ENCODE measurements around the gene UNK. TPM values are rescaled to one million over a fixed set of nuclear protein-coding genes. Genes with fewer than 3 reads are reported as not detected.

Gene UNK
- total RNA-seq, 6 donors from 2014 or later: 22.4 to 97.4 (median 31.4) TPM

DNA sequence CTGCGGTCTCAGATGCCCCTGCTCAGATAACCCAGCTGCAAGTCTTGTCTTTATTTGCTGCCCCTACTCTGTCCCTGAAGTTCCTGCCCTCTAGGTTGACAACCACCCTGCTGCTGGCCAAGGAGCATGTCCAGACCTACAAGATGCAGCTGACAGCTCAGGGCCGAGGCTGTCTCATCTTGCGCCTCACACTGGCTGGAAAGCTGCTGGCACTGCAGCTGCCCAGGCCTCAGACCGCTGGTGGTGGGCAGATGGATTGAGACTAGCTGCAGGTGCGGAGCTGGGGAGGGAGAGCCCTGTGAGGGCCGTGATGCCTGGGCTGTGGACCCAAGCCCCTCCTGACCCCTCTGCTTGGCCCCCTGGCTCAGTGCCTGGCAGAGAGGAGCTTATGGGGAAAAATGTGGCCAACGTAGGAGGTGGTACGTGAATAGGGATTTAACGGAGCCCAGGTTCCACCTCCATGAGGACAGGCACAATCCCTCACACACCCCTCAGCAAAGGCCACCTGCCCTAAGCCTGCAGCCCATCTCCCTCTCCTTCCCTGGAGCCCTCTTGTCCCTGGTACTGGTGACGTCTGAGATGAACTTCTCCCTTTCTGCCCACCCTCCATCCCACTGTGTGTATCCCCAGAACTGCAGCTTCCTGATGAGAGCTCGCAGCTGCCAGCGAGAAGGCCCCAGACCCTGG lies 11.3 kb upstream of the UNK start:
- H3K4me1 ChIP-seq: peaks cover 25 to 40% (median 27%) of the 10 kb centered on the region in 4 donors
- 85 to 89% methylated on average over 12 of the region's 12 CpGs for WGBS, 2 donors
- H3K27me3 ChIP-seq: no peaks in the 10 kb centered on the region
- no peak for TF ChIP-seq EP300 (IDR thresholded peaks at IDR 0.05)
- TF ChIP-seq POLR2A (IDR thresholded peaks at IDR 0.05): no peak
- TF ChIP-seq, protein P1, sequence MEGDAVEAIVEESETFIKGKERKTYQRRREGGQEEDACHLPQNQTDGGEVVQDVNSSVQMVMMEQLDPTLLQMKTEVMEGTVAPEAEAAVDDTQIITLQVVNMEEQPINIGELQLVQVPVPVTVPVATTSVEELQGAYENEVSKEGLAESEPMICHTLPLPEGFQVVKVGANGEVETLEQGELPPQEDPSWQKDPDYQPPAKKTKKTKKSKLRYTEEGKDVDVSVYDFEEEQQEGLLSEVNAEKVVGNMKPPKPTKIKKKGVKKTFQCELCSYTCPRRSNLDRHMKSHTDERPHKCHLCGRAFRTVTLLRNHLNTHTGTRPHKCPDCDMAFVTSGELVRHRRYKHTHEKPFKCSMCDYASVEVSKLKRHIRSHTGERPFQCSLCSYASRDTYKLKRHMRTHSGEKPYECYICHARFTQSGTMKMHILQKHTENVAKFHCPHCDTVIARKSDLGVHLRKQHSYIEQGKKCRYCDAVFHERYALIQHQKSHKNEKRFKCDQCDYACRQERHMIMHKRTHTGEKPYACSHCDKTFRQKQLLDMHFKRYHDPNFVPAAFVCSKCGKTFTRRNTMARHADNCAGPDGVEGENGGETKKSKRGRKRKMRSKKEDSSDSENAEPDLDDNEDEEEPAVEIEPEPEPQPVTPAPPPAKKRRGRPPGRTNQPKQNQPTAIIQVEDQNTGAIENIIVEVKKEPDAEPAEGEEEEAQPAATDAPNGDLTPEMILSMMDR (IDR thresholded peaks at IDR 0.05): no peak
- TF ChIP-seq POLR2AphosphoS5 (IDR thresholded peaks at IDR 0.05): no peak
- no peaks in the 10 kb centered on the region for H3K9me3 ChIP-seq
- H3K27ac ChIP-seq: peak overlapping the region in 1 of 4 donors; percentile 27
- peak in 1 of 2 donors; percentile 68 for DNase-seq
- peaks cover 6 to 44% (median 13%) of the 10 kb centered on the region in 4 donors for H3K36me3 ChIP-seq
- H3K4me3 ChIP-seq: no peak overlapping the region
- no peak for ATAC-seq (ENCODE audit: low FRiP score in 2 of 2)

DNA sequence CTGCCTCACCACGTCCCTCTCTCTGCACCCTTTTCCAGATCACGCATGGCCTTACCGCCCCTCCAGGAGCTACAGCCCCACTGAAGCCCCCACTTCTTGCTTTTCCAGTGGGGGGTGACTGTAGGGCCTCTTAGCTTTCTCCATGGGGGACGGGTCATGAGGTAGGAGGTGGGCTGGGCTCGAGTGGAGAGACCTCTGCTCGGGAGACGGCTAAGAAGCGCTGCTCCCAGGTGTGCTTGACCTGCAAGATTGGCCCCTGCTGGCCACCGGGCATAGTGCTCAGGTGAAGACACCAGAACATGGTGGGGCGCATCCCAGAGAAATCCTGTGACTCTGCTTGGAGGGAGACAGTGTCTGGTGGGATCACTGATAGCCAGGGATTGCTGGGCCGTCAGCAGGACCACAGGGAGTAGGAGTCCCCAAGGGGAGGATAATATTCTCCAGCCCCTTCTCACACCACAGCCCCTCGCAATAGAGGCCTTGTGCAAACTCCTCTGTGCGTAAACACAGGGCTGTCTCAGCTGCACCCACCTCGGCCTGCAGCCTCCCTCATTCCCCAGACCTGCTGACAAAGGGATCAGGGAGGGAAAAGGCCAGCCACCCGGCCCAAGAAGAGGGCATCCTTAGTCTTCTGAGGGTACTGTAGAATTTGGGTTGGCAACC lies 10.7 kb upstream of the UNK start:
- peak in 1 of 2 donors; percentile 2 for ATAC-seq (ENCODE audit: low FRiP score in 2 of 2)
- Histone ChIP-seq H3K4me1 (peaks cover 25 to 40% (median 27%) of the 10 kb centered on the region in 4 donors), H3K27me3 (no peaks in the 10 kb centered on the region), H3K9me3 (no peaks in the 10 kb centered on the region), H3K4me3 (no peak overlapping the region), H3K27ac (peak overlapping the region in 2 of 4 donors; percentile 60 to 99), H3K36me3 (peaks cover 11 to 50% (median 19%) of the 10 kb centered on the region in 4 donors)
- WGBS, 2 donors: 88% methylated on average over 11 to 15 of the region's 15 CpGs
- TF ChIP-seq, protein P1 (IDR thresholded peaks at IDR 0.05): peak in 1 of 6 experiments; percentile 38
- TF ChIP-seq POLR2A (IDR thresholded peaks at IDR 0.05): no peak
- no peak for TF ChIP-seq EP300 (IDR thresholded peaks at IDR 0.05)
- TF ChIP-seq POLR2AphosphoS5 (IDR thresholded peaks at IDR 0.05): no peak
- no peak for DNase-seq

- 84 to 87% methylated on average over 4 of the region's 4 CpGs for WGBS, 2 donors
- TF ChIP-seq EP300 (IDR thresholded peaks at IDR 0.05) (no peak), POLR2A (IDR thresholded peaks at IDR 0.05) (no peak), POLR2AphosphoS5 (IDR thresholded peaks at IDR 0.05) (no peak)
- TF ChIP-seq, protein P1 (IDR thresholded peaks at IDR 0.05): no peak
- Histone ChIP-seq H3K9me3 (no peaks in the 10 kb centered on the region), H3K36me3 (peaks cover 11 to 52% (median 20%) of the 10 kb centered on the region in 4 donors), H3K4me3 (no peak overlapping the region), H3K4me1 (peaks cover 25 to 36% (median 27%) of the 10 kb centered on the region in 4 donors), H3K27me3 (no peaks in the 10 kb centered on the region), H3K27ac (peak overlapping the region in 2 of 4 donors; percentile 60 to 99)
- ATAC-seq (ENCODE audit: low FRiP score in 2 of 2): peak in 1 of 2 donors; percentile 52
- peak in 1 of 2 donors; percentile 21 for DNase-seq
Measured at GRCh38 chr17:75774471-75774990, 10.1 kb upstream of the UNK start.

DNA sequence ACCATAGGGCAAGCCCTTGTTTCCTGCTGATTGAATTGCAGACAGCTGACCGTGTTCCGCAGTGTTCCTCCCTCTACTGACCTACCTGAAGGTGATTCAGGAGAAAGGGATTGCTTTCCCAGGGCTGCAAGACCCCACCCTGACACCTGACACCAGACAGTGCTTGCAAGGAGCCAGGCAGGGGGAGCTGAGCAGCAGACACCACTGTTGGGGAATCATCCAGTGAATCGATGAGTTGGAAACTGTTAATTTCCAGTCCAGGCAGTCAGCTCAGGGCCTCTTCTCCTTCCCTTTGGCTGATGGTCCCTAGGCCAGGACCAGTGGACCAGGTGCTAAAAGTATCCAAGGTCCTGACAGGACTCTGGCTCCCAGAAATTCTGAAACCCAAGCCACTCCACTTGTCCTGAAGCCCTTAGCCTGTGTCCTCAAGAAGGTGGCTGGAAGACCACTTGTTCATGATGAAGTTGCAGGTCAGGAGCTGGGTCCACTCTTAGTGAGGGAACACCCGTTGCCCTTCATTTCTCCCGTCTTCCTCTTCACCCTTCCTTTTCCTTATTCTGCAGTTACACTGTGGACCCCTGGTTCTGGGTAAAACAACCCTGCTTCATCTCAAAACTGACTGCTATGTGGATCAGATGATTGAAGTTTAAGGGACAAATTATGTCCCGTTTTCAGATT lies 9.5 kb upstream of the UNK start:
- Histone ChIP-seq H3K27ac (peak overlapping the region; percentile 4 to 99 (median 80)), H3K36me3 (peaks cover 11 to 52% (median 20%) of the 10 kb centered on the region in 4 donors), H3K4me1 (peaks cover 25 to 35% (median 28%) of the 10 kb centered on the region in 4 donors), H3K4me3 (no peak overlapping the region), H3K9me3 (no peaks in the 10 kb centered on the region), H3K27me3 (no peaks in the 10 kb centered on the region)
- ATAC-seq (ENCODE audit: low FRiP score in 2 of 2): peak in 1 of 2 donors; percentile 0
- TF ChIP-seq POLR2AphosphoS5 (IDR thresholded peaks at IDR 0.05) (peak in 1 of 2 donors; percentile 58), EP300 (IDR thresholded peaks at IDR 0.05) (peak in 1 of 4 donors; percentile 4), POLR2A (IDR thresholded peaks at IDR 0.05) (peak in 1 of 4 donors; percentile 32)
- TF ChIP-seq, protein P1 (IDR thresholded peaks at IDR 0.05): no peak
- DNase-seq: no peak
- 64 to 67% methylated on average over 5 to 6 of the region's 6 CpGs for WGBS, 2 donors

All from upper lobe of left lung (tissue), 6 donors.